Tibial nerve (tissue), 4 donors: ENCODE results near the gene BFSP1. TPM values are rescaled to one million over a fixed set of nuclear protein-coding genes. Genes with fewer than 3 reads are reported as not detected.

ENCODE experiments used
- DNase-seq, 2 donors: peaks; one replicate each; pipeline ENCODE4 v3.0.0-alpha.2; 2019; ENCODE audit warnings: low spot score in 2 of 2
- H3K27ac ChIP-seq, 4 donors: fragments of 200-600 bp; sonication (generic) in 3 of 4; one replicate each; pipeline ENCODE4 v1.5.1; 2017 to 2019; ENCODE audit warnings: mild to moderate bottlenecking in 1 of 4
- H3K27me3 ChIP-seq, 2 donors: fragments of 200-600 bp; sonication (generic) in 1 of 2; one replicate each; pipeline versions ENCODE4 v1.5.1 to v1.6.0; 2017 to 2019
- H3K36me3 ChIP-seq, 3 donors: fragments of 200-600 bp; sonication (generic); one replicate each; pipeline ENCODE4 v1.5.1; 2018 to 2019
- H3K4me1 ChIP-seq, 4 donors: fragments of 200-600 bp; sonication (generic) in 3 of 4; one replicate each; pipeline ENCODE4 v1.5.1; 2017 to 2019
- H3K4me3 ChIP-seq, 4 donors: fragments of 200-600 bp; sonication (generic) in 3 of 4; one replicate each; pipeline ENCODE4 v1.5.1; 2017 to 2019; ENCODE audit warnings: mild to moderate bottlenecking in 1 of 4, moderate library complexity in 1 of 4
- H3K9me3 ChIP-seq, 4 donors: fragments of 200-600 bp; sonication (generic) in 3 of 4; one replicate each; pipeline ENCODE4 v1.5.1; 2017 to 2019
- CTCF ChIP-seq, 5 experiments: fragments of 200-600 bp in 3 of 5; fragments of 450-650 bp in 2 of 5; sonication (generic) in 3 of 5; IDR thresholded peaks; one replicate each; pipeline ENCODE4 v1.5.1; 2016 to 2019; ENCODE audit warnings: antibody characterized with exemption in 5 of 5, mild to moderate bottlenecking in 3 of 5, moderate library complexity in 2 of 5
- EP300 ChIP-seq, 2 donors: sonication (generic); formaldehyde crosslinking; IDR thresholded peaks; one replicate each; pipeline ENCODE4 v1.6.1; 2017; ENCODE audit warnings: antibody characterized with exemption in 2 of 2, mild to moderate bottlenecking in 1 of 2
- POLR2A ChIP-seq, 2 donors: fragments of 450-650 bp; IDR thresholded peaks; one replicate each; pipeline ENCODE4 v1.6.1; 2017; ENCODE audit warnings: antibody characterized with exemption in 2 of 2, mild to moderate bottlenecking in 2 of 2, moderate library complexity in 2 of 2
- WGBS, 2 donors: methylation state at CpG; one replicate each; pipeline ENCODE4 v1.1.5; 2018; 5-methylcytosine and 5-hydroxymethylcytosine counted together
- total RNA-seq, 4 donors: library from RNA; depleted of rRNA; stranded (reverse); fragments of >200 nt; gene quantifications; one replicate each; pipeline ENCODE4 v1.1.0, GENCODE V29; 2016

BFSP1 gene
- total RNA-seq, 4 donors from 2014 or later = 0.39 to 5.9 (median 0.63) TPM; not detected in 1

GRCh38 chr20:17505636-17506517 lies 25.3 kb downstream of the BFSP1 start:
- Histone ChIP-seq H3K27me3 (no peaks in the 10 kb centered on the region), H3K27ac (peak overlapping the region in 1 of 4 donors; percentile 50), H3K4me1 (peaks cover 0 to 13% (median 0%) of the 10 kb centered on the region in 4 donors), H3K36me3 (no peaks in the 10 kb centered on the region), H3K4me3 (peak overlapping the region in 3 of 4 donors; percentile 40 to 55 (median 52)), H3K9me3 (no peaks in the 10 kb centered on the region)
- 77 to 79% methylated on average over 19 of the region's 19 CpGs for WGBS, 2 donors
- DNase-seq = no peak
- TF ChIP-seq POLR2A (IDR thresholded peaks at IDR 0.05) (no peak), CTCF (IDR thresholded peaks at IDR 0.05) (no peak), EP300 (IDR thresholded peaks at IDR 0.05) (no peak)

GRCh38 chr20:17504898-17505635 lies 26.1 kb downstream of the BFSP1 start:
- Histone ChIP-seq H3K27me3 (no peaks in the 10 kb centered on the region), H3K9me3 (no peaks in the 10 kb centered on the region), H3K4me1 (peaks cover 0 to 13% (median 0%) of the 10 kb centered on the region in 4 donors), H3K27ac (peak overlapping the region in 2 of 4 donors; percentile 46 to 50), H3K4me3 (peak overlapping the region; percentile 40 to 55 (median 46)), H3K36me3 (no peaks in the 10 kb centered on the region)
- WGBS, 2 donors = 1% methylated on average over 23 to 25 of the region's 30 CpGs
- DNase-seq = peak in 1 of 2 donors; percentile 28
- TF ChIP-seq POLR2A (IDR thresholded peaks at IDR 0.05) (peak in 1 of 2 donors; percentile 7), CTCF (IDR thresholded peaks at IDR 0.05) (peak; percentile 56 to 70 (median 67)), EP300 (IDR thresholded peaks at IDR 0.05) (no peak)

- no peak for DNase-seq
- no peaks in the 10 kb centered on the region for H3K27me3 ChIP-seq
- 37 to 42% methylated on average over 23 of the region's 23 CpGs for WGBS, 2 donors
- H3K4me3 ChIP-seq = peak overlapping the region in 3 of 4 donors; percentile 40 to 55 (median 52)
- no peak overlapping the region for H3K27ac ChIP-seq
- TF ChIP-seq CTCF (IDR thresholded peaks at IDR 0.05) = no peak
- TF ChIP-seq POLR2A (IDR thresholded peaks at IDR 0.05) = no peak
- TF ChIP-seq EP300 (IDR thresholded peaks at IDR 0.05) = no peak
- H3K9me3 ChIP-seq = no peaks in the 10 kb centered on the region
- H3K4me1 ChIP-seq = peaks cover 0 to 13% (median 0%) of the 10 kb centered on the region in 4 donors
- no peaks in the 10 kb centered on the region for H3K36me3 ChIP-seq
Observed at GRCh38 chr20:17504066-17504897, 26.9 kb downstream of the BFSP1 start.

GRCh38 chr20:17503301-17504065 lies 27.7 kb downstream of the BFSP1 start:
- H3K27ac ChIP-seq = no peak overlapping the region
- no peaks in the 10 kb centered on the region for H3K27me3 ChIP-seq
- no peaks in the 10 kb centered on the region for H3K9me3 ChIP-seq
- 87 to 88% methylated on average over 6 of the region's 6 CpGs for WGBS, 2 donors
- H3K36me3 ChIP-seq = no peaks in the 10 kb centered on the region
- H3K4me1 ChIP-seq = peaks cover 0 to 13% (median 0%) of the 10 kb centered on the region in 4 donors
- DNase-seq = no peak
- no peak overlapping the region for H3K4me3 ChIP-seq
- no peak for TF ChIP-seq EP300 (IDR thresholded peaks at IDR 0.05)
- TF ChIP-seq CTCF (IDR thresholded peaks at IDR 0.05) = no peak
- TF ChIP-seq POLR2A (IDR thresholded peaks at IDR 0.05) = no peak
